Measurements from ENCODE around the gene RASEF.

DNA sequence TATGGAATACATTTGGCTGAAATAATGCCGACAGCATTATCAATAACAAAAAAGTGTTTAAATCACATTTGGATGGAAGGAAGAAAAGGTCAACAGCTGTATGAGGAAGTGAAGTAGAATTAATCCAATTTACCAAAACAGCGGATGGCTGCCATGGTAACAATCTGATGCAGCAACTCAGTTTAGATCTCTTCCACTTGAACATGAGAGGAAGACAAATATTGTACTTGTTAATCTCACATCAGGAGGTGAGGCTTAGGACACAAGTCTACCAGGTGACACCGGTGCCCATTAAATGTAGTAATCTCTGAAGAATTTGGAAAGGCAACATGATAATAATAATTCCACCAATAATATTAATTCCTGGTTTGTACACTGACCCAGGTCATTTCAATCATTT is 2.4 kb downstream of the RASEF start:
- TF ChIP-seq POLR2A (IDR thresholded peaks at IDR 0.05): no peak
- TF ChIP-seq, protein P1, sequence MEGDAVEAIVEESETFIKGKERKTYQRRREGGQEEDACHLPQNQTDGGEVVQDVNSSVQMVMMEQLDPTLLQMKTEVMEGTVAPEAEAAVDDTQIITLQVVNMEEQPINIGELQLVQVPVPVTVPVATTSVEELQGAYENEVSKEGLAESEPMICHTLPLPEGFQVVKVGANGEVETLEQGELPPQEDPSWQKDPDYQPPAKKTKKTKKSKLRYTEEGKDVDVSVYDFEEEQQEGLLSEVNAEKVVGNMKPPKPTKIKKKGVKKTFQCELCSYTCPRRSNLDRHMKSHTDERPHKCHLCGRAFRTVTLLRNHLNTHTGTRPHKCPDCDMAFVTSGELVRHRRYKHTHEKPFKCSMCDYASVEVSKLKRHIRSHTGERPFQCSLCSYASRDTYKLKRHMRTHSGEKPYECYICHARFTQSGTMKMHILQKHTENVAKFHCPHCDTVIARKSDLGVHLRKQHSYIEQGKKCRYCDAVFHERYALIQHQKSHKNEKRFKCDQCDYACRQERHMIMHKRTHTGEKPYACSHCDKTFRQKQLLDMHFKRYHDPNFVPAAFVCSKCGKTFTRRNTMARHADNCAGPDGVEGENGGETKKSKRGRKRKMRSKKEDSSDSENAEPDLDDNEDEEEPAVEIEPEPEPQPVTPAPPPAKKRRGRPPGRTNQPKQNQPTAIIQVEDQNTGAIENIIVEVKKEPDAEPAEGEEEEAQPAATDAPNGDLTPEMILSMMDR (IDR thresholded peaks at IDR 0.05 in 4 of 5, conservative IDR thresholded peaks at IDR 0.05 in 1 of 5): no peak
